ENCODE data around the gene SAT1.

GRCh38 chrX:23785580-23785979 is 2.6 kb downstream of the SAT1 start:
- TF ChIP-seq CTCF (IDR thresholded peaks at IDR 0.05), result no peak
- TF ChIP-seq POLR2A (IDR thresholded peaks at IDR 0.05), result no peak
